GM11168 (cell line): ENCODE data around the gene MID1IP1.

ENCODE experiments used
- in situ Hi-C: fragments of 300-500 bp; cut with MboI; formaldehyde crosslinking; loops from one replicate; pipeline ENCODE4 v1.12.0; 2022; ENCODE audit warnings: low sequenced_read_pairs; ENCODE audit not compliant: unreplicated experiment

Gene MID1IP1

DNA sequence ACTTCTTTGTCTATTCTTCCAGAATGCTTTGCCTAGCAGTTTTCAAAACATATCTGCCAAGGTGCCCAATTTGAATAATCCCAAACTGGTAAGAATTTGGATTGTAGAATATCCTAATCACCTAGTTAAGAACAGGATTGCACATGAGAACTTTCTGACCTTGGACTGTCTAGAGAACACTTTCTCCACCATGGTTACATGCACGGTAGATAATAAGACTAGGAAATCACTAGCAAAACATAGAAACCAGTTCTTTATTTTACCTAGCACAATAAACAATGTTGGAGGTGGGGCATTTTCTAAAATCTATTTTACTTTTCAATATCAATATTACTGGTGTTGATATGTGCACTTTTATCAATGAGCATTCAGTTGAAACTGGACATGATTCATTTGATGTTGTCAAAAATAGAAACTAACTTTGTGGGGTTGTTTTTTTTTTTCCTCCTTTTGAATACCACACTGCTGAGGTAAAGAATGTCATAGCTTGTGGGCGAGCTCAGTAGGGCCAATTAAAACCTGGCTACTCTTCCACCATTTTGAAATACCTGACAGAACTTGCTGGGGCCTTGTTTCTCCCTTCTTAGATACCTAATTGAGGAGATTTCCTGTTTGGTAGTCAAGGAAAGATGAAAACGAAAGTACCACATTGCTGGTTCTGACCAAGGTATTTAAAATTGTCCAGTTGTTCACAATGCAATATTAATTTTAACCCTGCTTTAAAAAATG lies 10.4 kb downstream of the MID1IP1 start:
- in situ Hi-C loops, result no loop called here

DNA sequence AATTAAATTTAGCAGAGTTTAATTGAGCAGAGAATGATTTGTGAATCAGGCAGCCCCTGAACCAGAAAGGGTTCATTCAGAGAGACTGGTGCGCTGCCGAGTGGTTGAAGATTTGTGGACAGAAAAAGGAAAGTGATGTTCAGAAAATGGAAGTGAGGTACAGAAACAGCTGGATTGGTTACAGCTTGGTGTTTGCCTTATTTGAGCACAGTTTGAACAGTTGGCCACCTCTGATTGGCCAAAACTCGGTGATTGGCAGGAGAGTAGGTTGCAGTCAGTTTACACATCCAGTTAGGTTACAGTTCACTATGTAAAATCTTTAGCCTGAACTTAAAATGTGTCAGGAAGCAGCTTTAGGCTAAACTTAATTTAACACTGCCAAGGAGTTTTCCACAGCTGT lies 14.9 kb downstream of the MID1IP1 start:
- in situ Hi-C loops, result no loop called here

DNA sequence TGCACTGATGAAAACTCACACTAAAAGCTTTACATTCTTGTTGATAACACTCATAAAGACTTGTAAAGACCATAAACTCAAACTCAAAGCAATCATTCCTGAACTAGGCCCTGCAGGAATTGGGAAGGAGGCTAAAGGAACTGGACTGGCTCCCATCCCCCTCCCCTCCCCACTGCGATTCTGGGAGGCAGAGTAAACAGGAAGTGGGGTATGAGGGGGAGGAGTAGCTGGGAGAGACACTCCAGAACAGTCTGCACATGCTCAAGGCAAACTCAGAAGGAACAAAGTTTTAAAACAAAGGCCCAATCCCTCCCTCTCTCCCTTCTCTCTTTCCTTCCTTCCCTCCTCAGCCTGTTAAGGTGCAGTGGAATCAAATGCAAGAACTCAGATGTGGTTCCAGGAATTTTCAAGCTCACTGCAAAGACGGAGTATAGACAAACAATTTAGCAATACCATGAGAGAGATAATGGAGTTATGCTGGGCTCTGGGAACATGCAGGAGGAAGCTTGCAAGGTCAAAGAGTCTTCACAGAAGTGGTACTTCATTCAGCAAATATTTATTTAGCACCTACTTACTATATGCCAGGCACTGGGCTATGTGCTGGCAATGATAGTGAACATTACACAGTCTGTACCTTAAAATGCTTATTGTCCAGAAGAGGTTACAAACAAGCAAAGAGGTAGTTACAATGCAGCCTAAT lies 15.9 kb downstream of the MID1IP1 start:
- in situ Hi-C loops, result no loop called here

DNA sequence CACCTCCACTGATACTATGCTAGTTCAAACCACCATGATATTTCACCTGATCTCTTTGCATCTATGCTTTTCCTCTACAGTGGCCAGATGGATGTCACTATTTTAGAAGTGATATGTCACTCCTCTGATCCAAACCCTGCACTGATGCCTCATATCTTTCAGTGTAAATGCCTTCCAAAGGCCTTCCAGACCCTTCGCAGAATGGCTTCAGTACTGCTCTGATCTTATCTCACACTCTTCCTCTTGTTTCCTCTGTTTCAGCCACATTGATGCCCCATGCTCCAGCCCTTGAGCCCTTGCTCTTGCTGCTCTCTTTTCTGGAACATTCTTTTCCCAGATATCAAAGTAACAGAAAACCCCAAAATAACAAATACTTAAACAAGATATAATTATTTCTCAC lies 17.9 kb downstream of the MID1IP1 start:
- in situ Hi-C loops, result no loop called here

DNA sequence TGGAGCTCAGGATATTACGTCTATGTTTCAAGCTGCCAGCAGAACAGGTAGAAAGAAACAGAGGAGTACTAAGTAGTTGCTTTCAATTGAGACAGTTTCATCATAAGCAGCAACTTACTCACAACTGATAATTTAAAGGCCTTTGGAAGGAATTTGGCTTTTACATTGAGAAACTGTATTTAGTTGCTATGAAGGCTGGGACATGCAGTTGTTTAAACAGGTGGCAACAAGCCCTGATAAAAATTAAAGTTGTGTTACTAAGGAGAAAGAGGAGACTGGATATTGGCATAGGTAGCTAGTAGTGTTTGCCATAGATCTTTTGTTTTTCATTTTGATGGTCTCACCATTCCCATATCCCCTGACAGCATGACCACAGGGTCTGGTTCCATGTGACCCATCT lies 18.4 kb downstream of the MID1IP1 start:
- in situ Hi-C loops, result no loop called here

DNA sequence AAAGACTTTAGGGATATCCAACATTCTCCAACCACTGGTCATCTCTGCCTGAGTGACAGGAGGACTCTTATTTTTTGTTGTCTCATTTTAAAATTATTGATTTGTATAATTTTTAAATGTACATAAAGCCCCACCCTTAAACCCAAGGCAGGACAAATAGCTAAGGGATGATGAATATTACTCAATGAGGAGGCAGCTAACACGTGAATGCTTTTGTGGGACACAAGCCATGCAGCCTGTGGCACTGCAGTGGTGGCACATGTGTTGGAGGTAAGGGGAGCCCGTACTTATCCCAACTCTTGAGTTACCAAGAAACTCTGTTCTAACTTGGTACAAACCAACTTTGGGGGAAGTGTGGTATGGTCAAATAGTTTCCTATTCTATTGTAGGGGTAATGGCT lies 19.5 kb downstream of the MID1IP1 start:
- in situ Hi-C loops, result no loop called here

DNA sequence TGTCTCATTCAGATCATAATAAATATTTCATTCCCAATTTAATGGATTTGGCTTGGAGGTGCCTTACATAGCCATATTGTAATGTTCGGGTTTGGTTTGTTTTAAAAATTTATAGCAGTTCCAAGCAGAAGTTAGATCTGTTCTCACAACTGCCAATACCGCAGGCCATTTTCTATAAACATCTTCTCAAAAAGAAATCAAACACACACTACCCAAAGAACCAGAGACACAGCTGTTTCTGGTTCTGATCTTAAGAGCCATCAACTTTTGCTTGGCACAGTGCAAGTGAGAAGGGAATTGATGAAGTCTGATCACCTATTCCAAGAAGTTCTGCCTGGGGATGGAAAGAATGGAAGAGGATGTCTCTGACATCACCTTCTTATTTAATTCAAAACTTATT lies 22.9 kb downstream of the MID1IP1 start:
- in situ Hi-C loops, result no loop called here

DNA sequence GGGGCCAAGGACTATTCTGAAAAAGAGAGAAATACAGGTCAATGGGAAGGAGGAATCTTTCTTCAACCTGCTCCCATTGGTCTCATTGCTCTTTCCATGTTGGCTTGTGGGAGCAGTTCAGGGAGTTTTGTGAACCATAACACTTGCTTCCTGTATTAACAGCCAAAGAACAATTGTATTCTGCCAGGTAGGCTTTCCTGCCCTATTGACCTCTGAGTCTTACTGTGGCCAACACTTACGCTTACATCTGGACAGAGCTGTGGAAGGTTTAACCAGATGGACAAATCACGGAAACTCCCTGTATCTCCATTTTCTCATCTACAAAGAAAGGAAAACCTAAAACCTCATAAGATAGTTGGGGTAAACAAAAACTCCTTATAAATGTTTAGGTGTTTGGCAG lies 30.7 kb downstream of the MID1IP1 start:
- in situ Hi-C loops, result no loop called here

DNA sequence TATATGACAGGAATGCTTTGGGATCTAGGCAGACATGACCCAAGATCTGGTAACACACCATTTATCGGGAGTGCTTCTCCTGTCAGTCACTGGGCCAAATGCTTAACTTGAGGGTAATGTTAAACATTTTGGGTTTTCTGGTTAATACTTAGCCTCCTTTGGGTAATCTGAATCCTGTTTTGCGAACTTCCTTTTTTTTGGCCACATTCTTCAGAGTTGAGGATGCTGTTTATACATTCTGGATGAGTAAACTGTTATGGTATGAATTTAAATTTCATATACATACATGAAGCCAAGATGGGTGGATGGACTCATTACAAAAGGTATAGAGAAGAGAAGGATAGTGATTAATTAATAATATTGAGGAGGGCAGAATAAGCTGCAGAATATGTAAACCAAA lies 36.1 kb downstream of the MID1IP1 start:
- in situ Hi-C loops, result no loop called here

DNA sequence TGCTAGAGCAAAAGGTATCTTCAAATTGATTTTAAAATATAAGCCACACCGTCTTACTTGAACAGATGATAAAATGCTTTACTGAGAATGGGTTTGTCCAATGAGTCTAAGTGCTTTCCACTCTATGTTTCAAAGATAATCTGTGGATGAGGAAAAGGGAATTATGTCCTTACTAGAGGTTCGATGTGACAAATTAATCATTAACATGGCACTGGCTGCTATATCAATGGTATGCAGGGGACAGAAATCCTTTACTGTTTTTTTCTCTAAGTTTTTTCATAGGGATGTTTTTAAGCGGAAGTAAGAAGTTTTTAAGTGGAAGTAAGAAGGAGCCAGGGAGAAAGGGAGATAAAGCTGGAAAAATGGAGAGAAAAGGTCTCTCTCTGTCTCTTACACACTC lies 38.0 kb downstream of the MID1IP1 start:
- in situ Hi-C loops, result no loop called here

DNA sequence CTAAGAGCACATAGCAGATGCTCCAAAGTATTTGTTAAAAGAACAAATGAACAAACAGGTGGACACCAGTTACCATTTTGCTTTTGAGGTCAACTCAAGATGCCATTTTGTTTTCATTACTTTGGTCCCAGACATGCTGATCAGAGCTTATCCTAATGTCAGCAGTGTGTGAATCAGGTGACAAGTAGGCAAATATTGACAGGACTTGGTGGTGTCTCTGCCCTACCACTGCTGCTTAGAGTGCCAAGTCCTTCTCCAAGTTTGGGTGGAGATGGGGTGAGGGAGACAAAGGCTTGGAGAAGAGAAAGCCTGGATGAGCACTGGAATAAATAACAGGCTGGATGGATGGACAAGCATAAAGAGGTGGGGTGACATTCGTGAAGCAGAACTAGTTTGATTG lies 38.7 kb downstream of the MID1IP1 start:
- in situ Hi-C loops, result no loop called here

DNA sequence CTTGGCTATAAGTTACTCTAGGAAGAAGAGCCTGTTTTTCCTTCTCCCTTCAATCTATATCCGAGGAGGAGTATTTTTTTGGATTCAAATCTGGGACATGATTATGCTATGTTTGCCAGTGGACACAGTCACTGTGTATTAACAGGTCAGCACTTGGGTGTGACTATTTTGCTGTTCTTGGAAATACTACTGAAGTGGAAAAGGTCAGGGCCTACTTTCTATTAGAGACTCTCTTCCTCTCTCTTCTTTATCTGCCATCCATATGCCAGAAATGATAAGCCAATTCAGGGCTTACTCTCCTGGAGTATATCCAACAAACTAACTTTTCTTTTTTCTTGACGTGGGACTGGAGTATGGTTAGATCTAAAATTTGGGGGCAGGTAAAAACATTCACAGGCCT lies 40.5 kb downstream of the MID1IP1 start:
- in situ Hi-C loops, result no loop called here

DNA sequence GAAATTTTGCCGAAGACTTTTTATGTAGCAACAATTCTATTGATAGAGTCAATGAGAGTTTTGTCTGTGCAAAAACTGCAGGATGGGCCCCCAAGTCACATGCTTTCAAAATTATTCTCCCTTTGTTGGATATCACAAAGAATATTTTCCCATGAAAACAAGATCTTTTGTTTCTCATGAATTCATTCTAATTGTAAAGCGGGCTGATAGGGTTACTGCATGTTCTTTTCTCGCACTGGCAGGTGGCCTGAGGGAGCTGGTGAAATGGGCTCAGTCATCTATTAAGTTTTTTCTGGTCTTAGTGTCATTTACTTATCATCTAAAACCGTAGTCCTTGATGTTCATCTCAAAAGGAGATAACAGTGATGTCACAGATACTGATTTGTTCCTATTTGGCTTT lies 44.2 kb downstream of the MID1IP1 start:
- in situ Hi-C loops, result no loop called here

DNA sequence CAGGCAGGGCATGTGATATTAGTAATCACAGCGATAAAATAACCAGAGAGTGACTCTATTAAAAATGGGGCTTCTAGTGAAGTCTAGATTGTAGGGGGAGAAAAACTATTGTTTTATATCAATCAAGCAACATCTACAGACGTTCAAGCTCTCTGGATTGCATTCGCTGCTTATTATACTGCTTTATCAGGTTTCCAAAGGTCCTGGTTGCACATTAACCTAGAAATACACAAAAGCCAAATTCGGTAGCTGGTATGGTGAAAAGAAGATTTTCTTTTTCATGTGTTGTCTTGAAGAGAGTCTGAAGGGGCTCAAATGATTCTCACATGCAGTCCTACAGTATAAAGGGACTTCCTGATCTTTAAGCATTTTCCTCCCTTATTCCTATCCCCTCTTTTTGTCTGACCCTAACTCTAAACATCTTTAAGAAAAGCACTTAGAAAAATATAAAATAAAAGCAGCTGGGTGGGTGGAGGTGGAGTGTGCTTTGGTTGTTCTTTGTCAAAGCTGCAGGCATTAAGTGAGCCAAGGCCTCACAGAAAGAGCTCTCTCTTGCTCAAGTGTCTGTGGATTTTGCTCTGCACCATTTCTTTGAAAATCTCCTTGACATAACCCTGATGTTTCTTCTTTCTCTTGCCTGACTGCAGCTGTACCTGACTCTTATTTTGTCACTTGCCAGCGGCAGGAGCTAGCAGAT lies 46.1 kb downstream of the MID1IP1 start:
- in situ Hi-C loops, result no loop called here

DNA sequence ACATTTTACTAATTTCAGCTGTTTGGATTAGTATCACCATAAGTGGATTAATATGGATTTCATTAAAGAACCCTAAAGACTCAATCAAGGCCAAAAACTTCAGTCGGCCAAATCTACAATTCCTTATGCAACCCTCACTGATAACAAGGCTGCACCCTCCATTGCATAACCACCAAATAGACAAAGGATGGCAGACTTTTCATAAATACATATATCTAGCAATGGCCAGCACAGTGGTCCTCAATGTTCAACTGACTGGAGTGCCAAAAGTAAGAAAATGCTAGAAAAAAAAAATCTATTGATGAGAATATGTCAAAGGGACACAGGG lies 46.6 kb downstream of the MID1IP1 start:
- in situ Hi-C loops, result no loop called here

DNA sequence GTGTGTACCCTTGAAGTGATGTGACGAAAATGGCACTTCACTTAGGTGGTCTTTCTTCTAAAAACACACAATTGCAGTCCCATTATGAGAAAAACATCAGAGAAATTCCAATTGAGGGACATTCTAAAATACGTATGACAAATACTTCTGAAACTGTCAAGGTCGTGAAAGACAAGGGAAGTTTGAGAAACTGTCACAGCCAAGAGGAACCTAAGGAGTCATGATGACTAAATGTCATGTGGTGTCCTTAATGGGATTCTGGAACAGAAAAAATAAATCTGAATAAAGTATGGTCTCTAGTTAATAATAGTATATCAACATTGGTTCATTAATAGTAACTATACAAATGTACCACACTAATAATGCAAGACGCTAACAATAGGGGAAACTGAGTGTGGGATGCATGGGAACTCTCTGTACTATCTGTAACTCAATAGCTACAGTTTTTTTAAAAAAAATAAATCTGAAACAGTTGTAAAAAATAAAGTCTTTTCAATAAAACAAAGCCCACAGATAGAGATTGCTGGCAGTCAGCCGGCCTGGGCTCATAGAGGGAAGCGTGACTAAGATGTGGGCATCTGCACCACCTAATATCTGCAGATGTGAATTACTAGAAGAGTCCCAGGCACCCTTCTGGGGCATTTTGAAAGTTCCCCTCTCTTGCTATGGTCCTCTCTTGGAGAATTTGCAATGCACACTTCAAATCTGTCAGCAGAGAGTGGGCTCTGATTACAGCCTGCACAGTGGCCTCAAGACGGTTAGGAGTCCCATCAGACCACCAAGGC lies 47.6 kb downstream of the MID1IP1 start:
- in situ Hi-C loops, result no loop called here

DNA sequence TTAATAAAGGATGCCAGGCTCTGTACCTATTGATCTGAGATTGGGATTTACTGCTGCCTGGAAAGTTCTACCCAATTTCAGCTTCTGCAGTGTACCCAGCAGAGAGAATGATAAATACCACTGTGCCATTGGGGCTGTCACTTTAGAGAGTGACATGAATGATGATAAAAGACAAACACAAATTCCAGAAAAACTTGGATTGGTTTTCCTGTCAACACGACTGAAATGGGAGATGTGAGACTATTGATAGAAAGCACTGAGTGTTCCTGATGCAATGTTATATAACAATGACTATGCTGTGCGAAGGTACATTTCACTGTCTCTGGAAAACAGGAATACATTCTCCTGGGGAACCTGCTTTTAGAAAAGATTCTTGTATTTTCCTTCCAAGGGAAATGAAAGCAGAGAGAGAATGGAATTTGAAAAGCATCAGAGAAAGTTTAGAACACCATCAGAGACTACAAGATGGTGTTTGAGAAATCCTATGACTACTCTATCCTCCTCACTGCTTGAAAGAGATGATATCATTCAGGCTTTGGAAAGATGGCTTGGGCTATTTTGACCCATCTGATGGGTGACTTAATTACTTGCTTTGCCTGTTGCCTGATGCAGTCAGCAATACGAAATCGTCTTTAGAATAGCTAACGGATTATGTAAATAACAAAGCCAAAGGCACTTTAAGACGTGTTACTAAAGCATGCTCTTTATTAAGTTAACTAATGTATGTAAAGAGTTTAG lies 49.7 kb downstream of the MID1IP1 start:
- in situ Hi-C loops, result no loop called here

DNA sequence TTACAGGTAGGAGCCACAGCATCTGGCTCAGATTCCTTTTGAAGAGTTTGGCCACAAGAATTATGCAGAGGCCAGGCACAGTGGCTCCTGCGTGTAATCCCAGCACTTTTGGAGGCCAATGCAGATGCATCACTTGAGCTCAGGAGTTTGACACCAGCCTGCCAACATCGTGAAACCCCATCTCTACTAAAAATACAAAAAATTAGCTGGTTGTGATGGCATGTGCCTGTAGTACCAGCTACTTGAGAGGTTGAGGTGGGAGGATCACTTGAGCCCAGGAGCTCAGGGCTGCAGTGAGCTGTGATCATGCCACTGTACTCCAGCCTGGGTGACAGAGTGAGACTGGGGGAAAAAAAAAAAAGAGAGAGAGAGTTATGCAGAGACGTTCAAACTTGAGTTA lies 53.0 kb downstream of the MID1IP1 start:
- in situ Hi-C loops, result no loop called here
